ENCODE data around the gene CCDC97.
"Not testable (repeated sequence)": the region's sequence is repeated elsewhere in the genome, so short reads cannot be mapped to it uniquely, and the experiment has no call there.

Gene CCDC97

GRCh38 chr19:41341669-41342490 lies 31.9 kb downstream of the CCDC97 start:
- no peak for DNase-seq

- DNase-seq: no peak
Measured at GRCh38 chr19:41344162-41344561, 34.2 kb downstream of the CCDC97 start.

- DNase-seq: not testable (repeated sequence)
Measured at GRCh38 chr19:41346916-41347315, 36.9 kb downstream of the CCDC97 start.

GRCh38 chr19:41350735-41351338 lies 40.9 kb downstream of the CCDC97 start:
- DNase-seq: no peak

GRCh38 chr19:41351339-41352245 lies 41.6 kb downstream of the CCDC97 start:
- no peak for DNase-seq

- DNase-seq: no peak
Measured at GRCh38 chr19:41352279-41352608, 42.3 kb downstream of the CCDC97 start.

GRCh38 chr19:41352609-41353465 lies 42.9 kb downstream of the CCDC97 start:
- no peak for DNase-seq

- no peak for DNase-seq
Measured at GRCh38 chr19:41353466-41354342, 43.7 kb downstream of the CCDC97 start, which contains the start of gene TGFB1. TSS of gene TGFB1 (minus strand) at chr19:41353922. CDS start at chr19:41353044, 878 bp downstream.

- DNase-seq: no peak
Measured at GRCh38 chr19:41354343-41354953, 44.5 kb downstream of the CCDC97 start.

- no peak for DNase-seq
Measured at GRCh38 chr19:41355035-41355434, 45.1 kb downstream of the CCDC97 start.

- no peak for DNase-seq
Measured at GRCh38 chr19:41355802-41356201, 45.8 kb downstream of the CCDC97 start.

GRCh38 chr19:41356984-41357739 lies 47.2 kb downstream of the CCDC97 start:
- no peak for DNase-seq

GRCh38 chr19:41357746-41358145 lies 47.8 kb downstream of the CCDC97 start:
- no peak for DNase-seq

- DNase-seq: no peak
Measured at GRCh38 chr19:41359741-41360140, 49.8 kb downstream of the CCDC97 start.

- DNase-seq: no peak
Measured at GRCh38 chr19:41362143-41362847, 52.3 kb downstream of the CCDC97 start.

GRCh38 chr19:41363371-41363752 lies 53.4 kb downstream of the CCDC97 start:
- DNase-seq: no peak

GRCh38 chr19:41363753-41364523 lies 54.0 kb downstream of the CCDC97 start, which contains the start of gene B9D2:
TSS of gene B9D2 (minus strand) at chr19:41364149. CDS start at chr19:41363519, 630 bp downstream.
- DNase-seq: peak; percentile 92

Measured in NCI-H1436 treated with DMSO at 0.1 percent for 48 hours (cell line).